Natural killer cell (primary cell): Measurements from ENCODE around the gene KPTN. TPM values are rescaled to one million over a fixed set of nuclear protein-coding genes. Genes with fewer than 3 reads are reported as not detected.
A peak's percentile ranks its signal among the peaks of the same experiment; 100 is the strongest.

Experiments used
- ATAC-seq, 3 donors: fragments of 150-1000 bp in 2 of 3; fragments of 200-7000 bp in 1 of 3; cut with Tn5 transposase; 1 replicate in 1 of 3; 2 replicates in 2 of 3; pipeline ENCODE4 v1.10.0; 2021; ENCODE audit warnings: mild to moderate bottlenecking in 2 of 3, moderate library complexity in 2 of 3
- DNase-seq, 2 donors: peaks; one replicate each; pipeline versions ENCODE4 v3.0.0 to v3.0.0-alpha.2; 2013 to 2021; ENCODE audit warnings: mixed read lengths in 1 of 2
- H3K27ac ChIP-seq: one replicate; pipeline ENCODE4 v1.5.1; 2013; ENCODE audit warnings: mild to moderate bottlenecking, low read length
- H3K27me3 ChIP-seq: one replicate; pipeline ENCODE4 v1.6.1; 2013; ENCODE audit warnings: low read length; ENCODE audit not compliant: control insufficient read depth, insufficient read depth
- H3K36me3 ChIP-seq: one replicate; pipeline ENCODE4 v1.6.1; 2013; ENCODE audit warnings: low read length; ENCODE audit not compliant: control insufficient read depth, insufficient read depth
- H3K4me1 ChIP-seq: one replicate; pipeline ENCODE4 v1.6.1; 2013; ENCODE audit warnings: low read length; ENCODE audit not compliant: control insufficient read depth, insufficient read depth
- H3K4me3 ChIP-seq: one replicate; pipeline ENCODE4 v1.5.1; 2013; ENCODE audit warnings: low read length
- H3K9me3 ChIP-seq: one replicate; pipeline ENCODE4 v1.6.1; 2013; ENCODE audit warnings: low read length; ENCODE audit not compliant: control insufficient read depth, insufficient read depth
- H3K27ac Mint-ChIP-seq, 2 donors: one replicate each; pipeline ENCODE4 v1.8.0; 2022; ENCODE audit warnings: mild to moderate bottlenecking in 2 of 2, mixed read lengths in 2 of 2, moderate library complexity in 1 of 2
- H3K27me3 Mint-ChIP-seq, 2 donors: one replicate each; pipeline ENCODE4 v1.8.0; 2022; ENCODE audit warnings: low read depth in 2 of 2, mixed read lengths in 2 of 2
- H3K36me3 Mint-ChIP-seq: one replicate; pipeline ENCODE4 v1.8.0; 2022; ENCODE audit warnings: mixed read lengths
- H3K4me1 Mint-ChIP-seq, 2 donors: one replicate each; pipeline ENCODE4 v1.8.0; 2022; ENCODE audit warnings: mixed read lengths in 2 of 2
- H3K4me3 Mint-ChIP-seq: one replicate; pipeline ENCODE4 v1.8.0; 2022; ENCODE audit warnings: mild to moderate bottlenecking, moderate library complexity, mixed read lengths
- H3K9me3 Mint-ChIP-seq, 2 donors: one replicate each; pipeline ENCODE4 v1.8.0; 2022; ENCODE audit warnings: mixed read lengths in 2 of 2
- CTCF ChIP-seq: fragments of 200-600 bp; IDR thresholded peaks from one replicate; pipeline ENCODE4 v1.8.0; 2022; ENCODE audit warnings: antibody characterized with exemption
- WGBS: methylation state at CpG from one replicate; pipeline ENCODE4 v1.1.7; 2013; ENCODE audit warnings: missing lambda C conversion rate; ENCODE audit not compliant: insufficient coverage; 5-methylcytosine and 5-hydroxymethylcytosine counted together
- intact Hi-C: fragments of 100-400 bp; cut with micrococcal nuclease; formaldehyde crosslinking; loops from one replicate; pipeline ENCODE4 v1.14.2; 2022
- total RNA-seq, 4 donors: library from RNA; stranded (reverse); fragments of 120-200 nt in 1 of 4; gene quantifications; one replicate each; pipeline versions ENCODE4 v1.2.3 to v1.2.4, GENCODE V29; 2013 to 2022

The KPTN gene
- total RNA-seq, 3 donors from 2014 or later (not counting 1 experiment from before 2014, with no cell fraction given) = 3.0 to 4.2 (median 3.6) TPM

- H3K4me3 ChIP-seq = no peak overlapping the region
- no peaks in the 10 kb centered on the region for H3K9me3 ChIP-seq
- ATAC-seq (no peak), DNase-seq (no peak)
- intact Hi-C loops = no loop called here
- H3K27me3 ChIP-seq = no peaks in the 10 kb centered on the region
- peaks cover 20 to 23% of the 10 kb centered on the region in 2 donors for H3K4me1 Mint-ChIP-seq
- no peak overlapping the region for H3K4me3 Mint-ChIP-seq
- H3K9me3 Mint-ChIP-seq = no peaks in the 10 kb centered on the region
- H3K4me1 ChIP-seq = peaks cover 6% of the 10 kb centered on the region
- H3K27ac ChIP-seq = no peak overlapping the region
- TF ChIP-seq CTCF = no peak
- H3K27me3 Mint-ChIP-seq = no peaks in the 10 kb centered on the region
- no peak overlapping the region for H3K27ac Mint-ChIP-seq
- peaks cover 56% of the 10 kb centered on the region for H3K36me3 ChIP-seq
- H3K36me3 Mint-ChIP-seq = peaks cover 7% of the 10 kb centered on the region
- 97% methylated on average over 32 of the region's 32 CpGs for WGBS
These were observed 16.1 kb upstream of the KPTN start for GRCh38 chr19:47499863-47500830.

DNA sequence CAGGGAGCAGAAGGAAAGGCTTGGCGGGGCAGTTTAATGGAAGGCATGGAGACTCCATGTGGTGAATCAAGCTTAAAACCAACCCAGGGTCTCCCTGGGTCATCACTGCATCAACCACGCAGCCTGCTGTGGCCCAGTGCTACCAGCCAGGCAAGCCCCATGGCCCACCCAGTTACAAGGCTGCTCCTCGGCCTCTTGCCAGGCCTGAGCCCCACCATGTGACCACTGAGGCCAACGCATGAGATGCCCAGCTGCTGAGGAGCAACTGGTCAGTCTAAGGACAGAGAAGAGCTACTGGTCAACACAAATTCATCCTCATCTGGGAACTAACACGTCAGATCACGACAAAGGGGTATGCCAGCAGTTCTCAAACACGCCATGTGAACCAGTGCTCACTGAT lies 15.4 kb upstream of the KPTN start:
- Histone ChIP-seq H3K4me3 (no peak overlapping the region), H3K27ac (no peak overlapping the region), H3K9me3 (no peaks in the 10 kb centered on the region), H3K4me1 (peaks cover 14% of the 10 kb centered on the region), H3K36me3 (peaks cover 53% of the 10 kb centered on the region), H3K27me3 (no peaks in the 10 kb centered on the region)
- DNase-seq (no peak), ATAC-seq (no peak)
- H3K9me3 Mint-ChIP-seq = no peaks in the 10 kb centered on the region
- intact Hi-C loops = no loop called here
- TF ChIP-seq CTCF = no peak
- H3K4me3 Mint-ChIP-seq = no peak overlapping the region
- 98% methylated on average over 7 of the region's 7 CpGs for WGBS
- H3K4me1 Mint-ChIP-seq = peaks cover 22 to 24% of the 10 kb centered on the region in 2 donors
- peak overlapping the region in 1 of 2 donors; percentile 69 for H3K27ac Mint-ChIP-seq
- H3K27me3 Mint-ChIP-seq = no peaks in the 10 kb centered on the region
- peaks cover 7% of the 10 kb centered on the region for H3K36me3 Mint-ChIP-seq

- Mint-ChIP-seq H3K27ac (peak overlapping the region in 1 of 2 donors; percentile 69), H3K36me3 (peaks cover 7% of the 10 kb centered on the region), H3K9me3 (no peaks in the 10 kb centered on the region), H3K4me3 (no peak overlapping the region), H3K27me3 (no peaks in the 10 kb centered on the region), H3K4me1 (peaks cover 24 to 26% of the 10 kb centered on the region in 2 donors)
- Histone ChIP-seq H3K27ac (no peak overlapping the region), H3K36me3 (peaks cover 48% of the 10 kb centered on the region), H3K4me1 (peaks cover 22% of the 10 kb centered on the region), H3K27me3 (no peaks in the 10 kb centered on the region), H3K9me3 (no peaks in the 10 kb centered on the region), H3K4me3 (no peak overlapping the region)
- intact Hi-C loops = no loop called here
- DNase-seq (no peak), ATAC-seq (no peak)
- TF ChIP-seq CTCF = no peak
- WGBS = 97% methylated on average over 5 of the region's 5 CpGs
These were observed 14.5 kb upstream of the KPTN start for GRCh38 chr19:47498561-47498960.
